ENCODE data around the gene CLEC16A.

Gene CLEC16A

GRCh38 chr16:11067697-11068141 is 123.4 kb downstream of the CLEC16A start:
- TF ChIP-seq CTCF (IDR thresholded peaks at IDR 0.05; ENCODE audit: insufficient read depth, missing control alignments): no peak
- DNase-seq (ENCODE audit: insufficient read length, low spot score) (no peak), FAIRE-seq (no peak)

DNA sequence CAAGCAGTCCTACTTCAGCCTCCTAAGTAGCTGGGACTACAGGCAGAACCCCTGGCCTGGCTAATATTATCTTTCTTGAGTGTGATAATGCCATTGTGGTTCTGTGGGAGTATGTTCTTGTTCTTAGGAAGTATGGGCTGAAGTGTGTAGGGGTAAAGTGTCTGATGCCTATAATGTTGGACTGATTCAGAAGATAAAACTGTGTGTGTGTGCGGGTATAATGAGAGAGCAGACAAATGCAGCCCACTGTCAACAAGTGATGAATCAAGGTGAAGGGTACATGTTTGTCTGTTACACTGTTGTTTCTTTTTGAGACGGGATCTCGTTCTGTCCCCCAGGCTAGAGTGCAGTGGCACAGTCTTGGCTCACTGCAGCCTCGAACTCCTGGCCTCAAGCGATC is 127.5 kb downstream of the CLEC16A start:
- no peak for TF ChIP-seq CTCF (IDR thresholded peaks at IDR 0.05; ENCODE audit: insufficient read depth, missing control alignments)
- DNase-seq (ENCODE audit: insufficient read length, low spot score) (no peak), FAIRE-seq (no peak)

- no peak for FAIRE-seq
- no peak for TF ChIP-seq CTCF (IDR thresholded peaks at IDR 0.05; ENCODE audit: insufficient read depth, missing control alignments)
- DNase-seq (ENCODE audit: insufficient read length, low spot score): no peak
Measured at GRCh38 chr16:11072420-11073153, 128.2 kb downstream of the CLEC16A start.

GRCh38 chr16:11073407-11073999 is 129.1 kb downstream of the CLEC16A start:
- no peak for DNase-seq (ENCODE audit: insufficient read length, low spot score)
- FAIRE-seq: no peak
- no peak for TF ChIP-seq CTCF (IDR thresholded peaks at IDR 0.05; ENCODE audit: insufficient read depth, missing control alignments)

GRCh38 chr16:11074131-11074530 is 129.8 kb downstream of the CLEC16A start:
- FAIRE-seq (no peak), DNase-seq (ENCODE audit: insufficient read length, low spot score) (no peak)
- no peak for TF ChIP-seq CTCF (IDR thresholded peaks at IDR 0.05; ENCODE audit: insufficient read depth, missing control alignments)

- FAIRE-seq: no peak
- no peak for DNase-seq (ENCODE audit: insufficient read length, low spot score)
- no peak for TF ChIP-seq CTCF (IDR thresholded peaks at IDR 0.05; ENCODE audit: insufficient read depth, missing control alignments)
Measured at GRCh38 chr16:11075163-11075562, 130.8 kb downstream of the CLEC16A start.

Data from D721Med (cell line).